HFFc6 (cell line): Measurements from ENCODE around the gene ANG. TPM values are rescaled to one million over a fixed set of nuclear protein-coding genes. Genes with fewer than 3 reads are reported as not detected.

Experiments
- DNase-seq: peaks from one replicate; pipeline ENCODE4 v3.0.0-alpha.2; 2018
- H3K27ac Mint-ChIP-seq: 2 replicates; pipeline ENCODE4 v1.8.0; 2020; ENCODE audit warnings: mild to moderate bottlenecking, mixed read lengths
- H3K27me3 Mint-ChIP-seq: 2 replicates; pipeline ENCODE4 v1.8.0; 2021; ENCODE audit warnings: mild to moderate bottlenecking, moderate library complexity, mixed read lengths; ENCODE audit not compliant: insufficient read depth
- H3K36me3 Mint-ChIP-seq: 2 replicates; pipeline ENCODE4 v1.8.0; 2021; ENCODE audit warnings: low read depth, mixed read lengths
- H3K4me1 Mint-ChIP-seq: 2 replicates; pipeline ENCODE4 v1.8.0; 2020; ENCODE audit warnings: low read depth, mixed read lengths
- H3K4me3 Mint-ChIP-seq: 2 replicates; pipeline ENCODE4 v1.8.0; 2020; ENCODE audit warnings: mild to moderate bottlenecking, moderate library complexity, mixed read lengths
- H3K9me3 Mint-ChIP-seq: 2 replicates; pipeline ENCODE4 v1.8.0; 2020; ENCODE audit warnings: mild to moderate bottlenecking, mixed read lengths
- total RNA-seq, 6 experiments: library from RNA; stranded (reverse); fragmentation: NEBNext Ultra II Directional; extraction: Animal tissue kit (Norgen Biotek cat#: 25700); gene quantifications; 2 replicates in 1 of 6; 3 replicates in 5 of 6; pipeline ENCODE4 v1.2.3, GENCODE V29; 2021
- TF ChIP-seq, protein P1 (sequence below): fragments of 200-600 bp; sonication (generic); IDR thresholded peaks from 2 replicates; pipeline ENCODE4 v1.5.0; 2021; ENCODE audit warnings: antibody characterized with exemption, mild to moderate bottlenecking

ANG gene
- total RNA-seq, 6 experiments from 2014 or later: 2.4 to 4.0 (median 3.2) TPM

DNA sequence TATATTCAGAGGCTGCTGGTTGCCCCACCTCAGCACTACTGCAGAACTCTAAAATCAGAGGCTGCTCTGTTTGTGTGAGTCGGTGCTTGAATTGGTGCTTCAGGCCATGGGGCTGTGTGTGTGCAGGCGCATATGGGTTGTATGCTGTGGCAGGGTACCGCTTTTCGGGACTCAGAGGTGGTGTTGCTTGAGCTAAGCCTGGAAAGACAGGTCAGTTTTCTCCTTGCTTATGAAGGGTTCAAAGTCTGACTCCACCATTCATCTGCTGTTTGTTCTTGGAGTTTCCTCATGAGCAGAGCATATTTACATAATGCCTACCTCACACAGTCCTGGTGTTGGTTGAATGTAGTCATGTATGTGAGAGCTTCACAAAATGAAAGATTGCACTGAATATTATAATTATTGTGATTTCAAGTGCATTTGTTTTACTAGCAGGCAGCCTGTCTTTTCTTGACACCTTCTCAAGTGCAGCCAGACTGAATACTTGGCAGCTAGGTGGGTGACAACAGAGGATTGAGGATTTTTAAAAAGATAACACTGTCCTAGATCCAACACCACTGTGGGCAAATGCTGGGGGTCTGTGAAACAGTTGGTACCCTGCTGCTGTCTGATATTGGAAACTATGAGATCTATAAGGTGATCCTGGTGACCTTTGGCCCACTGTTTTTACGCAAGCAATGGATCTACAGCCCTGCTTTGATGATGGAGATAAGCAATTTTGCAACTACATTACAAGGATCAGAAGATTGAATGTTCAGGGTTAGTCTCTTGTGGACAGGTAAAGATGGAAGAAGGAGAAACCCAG lies 1.0 kb upstream of the ANG start:
- 0 out of 2 replicates have a peak, but pooled peaks cover 3% of the 10 kb centered on the region for H3K27me3 Mint-ChIP-seq
- H3K27ac Mint-ChIP-seq: no peak overlapping the region
- DNase-seq: no peak
- no peaks in the 10 kb centered on the region for H3K36me3 Mint-ChIP-seq
- no peak overlapping the region for H3K4me3 Mint-ChIP-seq
- TF ChIP-seq, protein P1, sequence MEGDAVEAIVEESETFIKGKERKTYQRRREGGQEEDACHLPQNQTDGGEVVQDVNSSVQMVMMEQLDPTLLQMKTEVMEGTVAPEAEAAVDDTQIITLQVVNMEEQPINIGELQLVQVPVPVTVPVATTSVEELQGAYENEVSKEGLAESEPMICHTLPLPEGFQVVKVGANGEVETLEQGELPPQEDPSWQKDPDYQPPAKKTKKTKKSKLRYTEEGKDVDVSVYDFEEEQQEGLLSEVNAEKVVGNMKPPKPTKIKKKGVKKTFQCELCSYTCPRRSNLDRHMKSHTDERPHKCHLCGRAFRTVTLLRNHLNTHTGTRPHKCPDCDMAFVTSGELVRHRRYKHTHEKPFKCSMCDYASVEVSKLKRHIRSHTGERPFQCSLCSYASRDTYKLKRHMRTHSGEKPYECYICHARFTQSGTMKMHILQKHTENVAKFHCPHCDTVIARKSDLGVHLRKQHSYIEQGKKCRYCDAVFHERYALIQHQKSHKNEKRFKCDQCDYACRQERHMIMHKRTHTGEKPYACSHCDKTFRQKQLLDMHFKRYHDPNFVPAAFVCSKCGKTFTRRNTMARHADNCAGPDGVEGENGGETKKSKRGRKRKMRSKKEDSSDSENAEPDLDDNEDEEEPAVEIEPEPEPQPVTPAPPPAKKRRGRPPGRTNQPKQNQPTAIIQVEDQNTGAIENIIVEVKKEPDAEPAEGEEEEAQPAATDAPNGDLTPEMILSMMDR: no peak
- H3K9me3 Mint-ChIP-seq: no peaks in the 10 kb centered on the region
- peaks cover 26% of the 10 kb centered on the region for H3K4me1 Mint-ChIP-seq

DNA sequence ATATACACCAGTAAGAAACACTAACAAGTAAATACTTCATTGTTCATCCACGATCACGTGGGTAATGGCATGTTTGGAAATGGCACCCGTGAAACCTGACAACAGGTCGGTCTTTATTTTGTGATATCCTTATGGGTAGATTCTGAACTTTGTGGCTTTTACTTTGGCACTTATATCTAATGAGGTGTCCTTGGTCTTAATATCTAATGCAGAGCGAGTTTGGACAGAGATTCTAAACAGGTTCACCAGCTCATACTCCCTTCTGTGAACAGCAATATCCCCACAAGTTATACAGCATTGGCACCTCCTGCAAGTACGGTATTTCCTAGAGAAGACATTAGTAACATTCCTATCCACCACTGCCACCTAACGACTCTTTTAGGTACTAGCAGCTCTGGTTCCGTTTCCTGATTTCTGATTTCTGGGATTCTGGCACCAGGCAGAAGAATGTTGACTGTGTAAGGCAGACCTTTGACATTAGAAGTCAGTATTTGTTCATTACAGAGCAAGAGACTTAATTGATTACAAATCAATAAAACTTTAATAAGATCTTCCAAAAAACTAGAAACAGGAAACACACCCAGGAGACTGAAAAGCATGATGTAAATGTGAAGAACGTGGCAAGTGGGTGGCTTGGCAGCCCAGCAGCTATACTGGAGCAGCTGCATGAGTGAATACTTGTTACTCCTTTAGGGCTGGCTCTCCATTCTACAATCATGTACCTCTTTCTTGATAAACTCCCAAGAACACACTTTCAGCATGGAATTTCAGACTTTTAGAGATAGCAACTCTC lies 2.5 kb downstream of the ANG start:
- TF ChIP-seq, protein P1: peak; percentile 87
- no peaks in the 10 kb centered on the region for H3K36me3 Mint-ChIP-seq
- peak; percentile 68 for DNase-seq
- 0 out of 2 replicates have a peak, but pooled peaks cover 2% of the 10 kb centered on the region for H3K27me3 Mint-ChIP-seq
- no peaks in the 10 kb centered on the region for H3K9me3 Mint-ChIP-seq
- peak overlapping the region; percentile 55; the same call in 1 of the 2 replicates for H3K4me3 Mint-ChIP-seq
- no peak overlapping the region for H3K27ac Mint-ChIP-seq
- peaks cover 14% of the 10 kb centered on the region for H3K4me1 Mint-ChIP-seq

DNA sequence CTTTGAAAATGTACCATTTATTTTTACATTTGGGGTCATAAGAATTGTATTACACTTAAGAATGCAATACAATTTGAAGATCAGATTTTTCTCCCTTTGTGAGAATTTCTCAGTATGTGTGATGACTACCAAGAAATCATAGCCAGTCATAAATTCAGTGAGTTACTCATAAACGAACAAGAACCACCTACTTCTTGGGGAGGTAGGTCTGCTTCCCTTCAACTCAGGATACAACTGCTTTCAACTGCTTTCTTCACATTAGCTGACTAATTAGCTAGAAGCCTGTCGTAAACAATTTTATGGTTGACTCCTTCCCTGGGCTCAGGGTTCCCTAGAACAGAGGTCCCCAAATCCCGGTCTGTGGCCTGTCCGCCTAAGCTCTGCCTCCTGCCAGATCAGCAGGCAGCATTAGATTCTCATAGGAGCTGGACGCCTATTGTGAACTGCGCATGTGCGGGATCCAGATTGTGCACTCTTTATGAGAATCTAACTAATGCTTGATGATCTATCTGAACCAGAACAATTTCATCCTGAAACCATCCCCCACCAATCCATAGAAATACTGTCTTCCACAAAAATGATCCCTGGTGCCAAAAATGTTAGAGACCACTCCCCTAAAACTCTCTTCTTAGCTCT lies 3.7 kb downstream of the ANG start:
- H3K4me3 Mint-ChIP-seq: no peak overlapping the region
- H3K9me3 Mint-ChIP-seq: no peaks in the 10 kb centered on the region
- no peak for DNase-seq
- 0 out of 2 replicates have a peak, but pooled peaks cover 2% of the 10 kb centered on the region for H3K27me3 Mint-ChIP-seq
- peaks cover 11% of the 10 kb centered on the region for H3K4me1 Mint-ChIP-seq
- TF ChIP-seq, protein P1: no peak
- H3K36me3 Mint-ChIP-seq: no peaks in the 10 kb centered on the region
- no peak overlapping the region for H3K27ac Mint-ChIP-seq

- no peak overlapping the region for H3K4me3 Mint-ChIP-seq
- TF ChIP-seq, protein P1: no peak
- peaks cover 3% of the 10 kb centered on the region for H3K27me3 Mint-ChIP-seq
- no peaks in the 10 kb centered on the region for H3K9me3 Mint-ChIP-seq
- peaks cover 10% of the 10 kb centered on the region for H3K4me1 Mint-ChIP-seq
- no peak overlapping the region for H3K27ac Mint-ChIP-seq
- DNase-seq: no peak
- no peaks in the 10 kb centered on the region for H3K36me3 Mint-ChIP-seq
These were observed 8.2 kb downstream of the ANG start for GRCh38 chr14:20696764-20697163.

GRCh38 chr14:20697273-20698017 lies 8.9 kb downstream of the ANG start:
- H3K27me3 Mint-ChIP-seq: peaks cover 3% of the 10 kb centered on the region
- H3K36me3 Mint-ChIP-seq: no peaks in the 10 kb centered on the region
- no peak overlapping the region for H3K27ac Mint-ChIP-seq
- no peak overlapping the region for H3K4me3 Mint-ChIP-seq
- no peaks in the 10 kb centered on the region for H3K9me3 Mint-ChIP-seq
- peaks cover 10% of the 10 kb centered on the region for H3K4me1 Mint-ChIP-seq
- TF ChIP-seq, protein P1: peak; percentile 84
- peak; percentile 67 for DNase-seq
